Measurements from ENCODE around the gene BRD3OS. TPM values are rescaled to one million over a fixed set of nuclear protein-coding genes. Genes with fewer than 3 reads are reported as not detected.

Gene BRD3OS
- total and polyA plus RNA-seq, 2 experiments from 2014 or later = 9.2 to 16.0 TPM

DNA sequence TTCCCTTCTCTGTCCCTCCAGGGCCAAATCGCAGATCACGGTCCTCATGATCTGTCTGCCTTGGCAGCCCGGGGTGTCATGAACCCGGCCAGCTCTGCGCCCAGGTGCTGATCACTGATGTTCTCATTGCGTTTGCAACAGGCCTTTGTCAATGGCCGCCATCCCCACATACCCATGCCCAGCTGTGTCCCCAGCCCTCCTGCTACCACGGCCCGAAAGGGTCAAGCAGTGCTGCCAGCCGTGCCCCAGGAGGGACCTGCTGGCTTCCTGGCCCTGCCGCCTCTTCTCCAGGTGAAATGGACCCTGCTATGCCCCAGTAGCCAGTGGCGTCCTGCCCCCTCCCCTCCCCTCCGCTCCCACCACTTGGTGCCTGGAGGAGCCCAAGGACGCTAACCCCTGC lies 20.4 kb upstream of the BRD3OS start (continued):
- TF ChIP-seq, protein P1, sequence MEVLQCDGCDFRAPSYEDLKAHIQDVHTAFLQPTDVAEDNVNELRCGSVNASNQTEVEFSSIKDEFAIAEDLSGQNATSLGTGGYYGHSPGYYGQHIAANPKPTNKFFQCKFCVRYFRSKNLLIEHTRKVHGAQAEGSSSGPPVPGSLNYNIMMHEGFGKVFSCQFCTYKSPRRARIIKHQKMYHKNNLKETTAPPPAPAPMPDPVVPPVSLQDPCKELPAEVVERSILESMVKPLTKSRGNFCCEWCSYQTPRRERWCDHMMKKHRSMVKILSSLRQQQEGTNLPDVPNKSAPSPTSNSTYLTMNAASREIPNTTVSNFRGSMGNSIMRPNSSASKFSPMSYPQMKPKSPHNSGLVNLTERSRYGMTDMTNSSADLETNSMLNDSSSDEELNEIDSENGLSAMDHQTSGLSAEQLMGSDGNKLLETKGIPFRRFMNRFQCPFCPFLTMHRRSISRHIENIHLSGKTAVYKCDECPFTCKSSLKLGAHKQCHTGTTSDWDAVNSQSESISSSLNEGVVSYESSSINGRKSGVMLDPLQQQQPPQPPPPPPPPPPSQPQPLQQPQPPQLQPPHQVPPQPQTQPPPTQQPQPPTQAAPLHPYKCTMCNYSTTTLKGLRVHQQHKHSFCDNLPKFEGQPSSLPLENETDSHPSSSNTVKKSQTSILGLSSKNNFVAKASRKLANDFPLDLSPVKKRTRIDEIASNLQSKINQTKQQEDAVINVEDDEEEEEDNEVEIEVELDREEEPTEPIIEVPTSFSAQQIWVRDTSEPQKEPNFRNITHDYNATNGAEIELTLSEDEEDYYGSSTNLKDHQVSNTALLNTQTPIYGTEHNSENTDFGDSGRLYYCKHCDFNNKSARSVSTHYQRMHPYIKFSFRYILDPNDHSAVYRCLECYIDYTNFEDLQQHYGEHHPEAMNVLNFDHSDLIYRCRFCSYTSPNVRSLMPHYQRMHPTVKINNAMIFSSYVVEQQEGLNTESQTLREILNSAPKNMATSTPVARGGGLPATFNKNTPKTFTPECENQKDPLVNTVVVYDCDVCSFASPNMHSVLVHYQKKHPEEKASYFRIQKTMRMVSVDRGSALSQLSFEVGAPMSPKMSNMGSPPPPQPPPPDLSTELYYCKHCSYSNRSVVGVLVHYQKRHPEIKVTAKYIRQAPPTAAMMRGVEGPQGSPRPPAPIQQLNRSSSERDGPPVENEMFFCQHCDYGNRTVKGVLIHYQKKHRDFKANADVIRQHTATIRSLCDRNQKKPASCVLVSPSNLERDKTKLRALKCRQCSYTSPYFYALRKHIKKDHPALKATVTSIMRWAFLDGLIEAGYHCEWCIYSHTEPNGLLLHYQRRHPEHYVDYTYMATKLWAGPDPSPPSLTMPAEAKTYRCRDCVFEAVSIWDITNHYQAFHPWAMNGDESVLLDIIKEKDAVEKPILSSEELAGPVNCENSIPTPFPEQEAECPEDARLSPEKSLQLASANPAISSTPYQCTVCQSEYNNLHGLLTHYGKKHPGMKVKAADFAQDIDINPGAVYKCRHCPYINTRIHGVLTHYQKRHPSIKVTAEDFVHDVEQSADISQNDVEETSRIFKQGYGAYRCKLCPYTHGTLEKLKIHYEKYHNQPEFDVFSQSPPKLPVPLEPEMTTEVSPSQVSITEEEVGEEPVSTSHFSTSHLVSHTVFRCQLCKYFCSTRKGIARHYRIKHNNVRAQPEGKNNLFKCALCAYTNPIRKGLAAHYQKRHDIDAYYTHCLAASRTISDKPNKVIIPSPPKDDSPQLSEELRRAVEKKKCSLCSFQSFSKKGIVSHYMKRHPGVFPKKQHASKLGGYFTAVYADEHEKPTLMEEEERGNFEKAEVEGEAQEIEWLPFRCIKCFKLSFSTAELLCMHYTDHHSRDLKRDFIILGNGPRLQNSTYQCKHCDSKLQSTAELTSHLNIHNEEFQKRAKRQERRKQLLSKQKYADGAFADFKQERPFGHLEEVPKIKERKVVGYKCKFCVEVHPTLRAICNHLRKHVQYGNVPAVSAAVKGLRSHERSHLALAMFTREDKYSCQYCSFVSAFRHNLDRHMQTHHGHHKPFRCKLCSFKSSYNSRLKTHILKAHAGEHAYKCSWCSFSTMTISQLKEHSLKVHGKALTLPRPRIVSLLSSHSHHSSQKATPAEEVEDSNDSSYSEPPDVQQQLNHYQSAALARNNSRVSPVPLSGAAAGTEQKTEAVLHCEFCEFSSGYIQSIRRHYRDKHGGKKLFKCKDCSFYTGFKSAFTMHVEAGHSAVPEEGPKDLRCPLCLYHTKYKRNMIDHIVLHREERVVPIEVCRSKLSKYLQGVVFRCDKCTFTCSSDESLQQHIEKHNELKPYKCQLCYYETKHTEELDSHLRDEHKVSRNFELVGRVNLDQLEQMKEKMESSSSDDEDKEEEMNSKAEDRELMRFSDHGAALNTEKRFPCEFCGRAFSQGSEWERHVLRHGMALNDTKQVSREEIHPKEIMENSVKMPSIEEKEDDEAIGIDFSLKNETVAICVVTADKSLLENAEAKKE (CRISPR knock-in tag; IDR thresholded peaks at IDR 0.05) = no peak
- TF ChIP-seq CREB1 (CRISPR knock-in tag; IDR thresholded peaks at IDR 0.05; ENCODE audit: low read depth) (no peak), ZNF114 (CRISPR knock-in tag; IDR thresholded peaks at IDR 0.05) (no peak), JUNB (IDR thresholded peaks at IDR 0.05; ENCODE audit: unreplicated experiment) (no peak), NANOG (IDR thresholded peaks at IDR 0.05; ENCODE audit: borderline replicate concordance) (no peak)

DNA sequence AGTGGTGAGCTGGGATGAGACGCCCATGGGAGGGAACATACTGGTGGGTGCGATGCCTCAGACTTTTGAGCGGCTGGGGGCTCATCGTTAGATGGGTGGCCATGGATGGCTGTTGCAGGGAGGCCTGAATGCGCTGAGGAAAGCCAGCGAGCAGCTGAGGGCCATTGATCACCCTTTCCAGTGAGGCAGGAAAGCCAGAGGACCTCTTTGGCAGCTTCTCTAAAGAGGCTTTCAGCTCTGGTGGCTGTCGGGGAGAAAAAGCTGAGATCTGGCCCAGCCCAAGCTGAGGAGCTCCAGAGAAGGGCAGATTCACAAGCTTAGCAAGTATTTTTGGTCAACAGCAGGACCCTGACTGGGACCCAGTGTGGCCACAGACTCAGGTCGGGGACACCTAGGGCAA lies 19.9 kb upstream of the BRD3OS start:
- H3F3A ChIP-seq (replicated peaks; ENCODE audit: low read depth) = no peaks in the 10 kb centered on the region
- H3K4me3 ChIP-seq = no peak overlapping the region
- no peaks in the 10 kb centered on the region for H3K27me3 ChIP-seq (ENCODE audit: insufficient read depth)
- Mint-ChIP-seq H3K4me3 (no peak overlapping the region), H3K4me1 (no peaks in the 10 kb centered on the region), H3K9me3 (peaks cover 15% of the 10 kb centered on the region), H3K27me3 (ENCODE audit: insufficient read depth, low read depth, poor library complexity) (peaks cover 2% of the 10 kb centered on the region), H3K27ac (no peak overlapping the region), H3K36me3 (ENCODE audit: low read depth) (no peaks in the 10 kb centered on the region; the same call in 1 of the 3 replicates)
- no peaks in the 10 kb centered on the region for H3K4me1 ChIP-seq (ENCODE audit: insufficient read depth)
- DNase-seq (ENCODE audit: low spot score) (no peak), ATAC-seq (no peak)
- no peaks in the 10 kb centered on the region for H4K20me1 ChIP-seq (replicated peaks; ENCODE audit: insufficient read depth)
- no peaks in the 10 kb centered on the region for H3K79me2 ChIP-seq (replicated peaks; ENCODE audit: insufficient read depth)
- no peak overlapping the region for H3K27ac ChIP-seq (ENCODE audit: low read depth)
- no peak overlapping the region for H3K4me2 ChIP-seq
- no peaks in the 10 kb centered on the region for H3K36me3 ChIP-seq (ENCODE audit: insufficient read depth)
- no peak overlapping the region for H2AFZ ChIP-seq
- no peaks in the 10 kb centered on the region for H3K9me2 ChIP-seq (ENCODE audit: insufficient read depth)
- TF ChIP-seq, protein P2, sequence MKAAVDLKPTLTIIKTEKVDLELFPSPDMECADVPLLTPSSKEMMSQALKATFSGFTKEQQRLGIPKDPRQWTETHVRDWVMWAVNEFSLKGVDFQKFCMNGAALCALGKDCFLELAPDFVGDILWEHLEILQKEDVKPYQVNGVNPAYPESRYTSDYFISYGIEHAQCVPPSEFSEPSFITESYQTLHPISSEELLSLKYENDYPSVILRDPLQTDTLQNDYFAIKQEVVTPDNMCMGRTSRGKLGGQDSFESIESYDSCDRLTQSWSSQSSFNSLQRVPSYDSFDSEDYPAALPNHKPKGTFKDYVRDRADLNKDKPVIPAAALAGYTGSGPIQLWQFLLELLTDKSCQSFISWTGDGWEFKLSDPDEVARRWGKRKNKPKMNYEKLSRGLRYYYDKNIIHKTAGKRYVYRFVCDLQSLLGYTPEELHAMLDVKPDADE (IDR thresholded peaks at IDR 0.05) = no peak
- no peak for TF ChIP-seq EZH2 (IDR thresholded peaks at IDR 0.05; ENCODE audit: low read depth, unreplicated experiment)
- TF ChIP-seq NANOG (IDR thresholded peaks at IDR 0.05; ENCODE audit: borderline replicate concordance) = no peak
- no peak for TF ChIP-seq POLR2AphosphoS5 (IDR thresholded peaks at IDR 0.05; ENCODE audit: low read depth)
- TF ChIP-seq, protein P3, sequence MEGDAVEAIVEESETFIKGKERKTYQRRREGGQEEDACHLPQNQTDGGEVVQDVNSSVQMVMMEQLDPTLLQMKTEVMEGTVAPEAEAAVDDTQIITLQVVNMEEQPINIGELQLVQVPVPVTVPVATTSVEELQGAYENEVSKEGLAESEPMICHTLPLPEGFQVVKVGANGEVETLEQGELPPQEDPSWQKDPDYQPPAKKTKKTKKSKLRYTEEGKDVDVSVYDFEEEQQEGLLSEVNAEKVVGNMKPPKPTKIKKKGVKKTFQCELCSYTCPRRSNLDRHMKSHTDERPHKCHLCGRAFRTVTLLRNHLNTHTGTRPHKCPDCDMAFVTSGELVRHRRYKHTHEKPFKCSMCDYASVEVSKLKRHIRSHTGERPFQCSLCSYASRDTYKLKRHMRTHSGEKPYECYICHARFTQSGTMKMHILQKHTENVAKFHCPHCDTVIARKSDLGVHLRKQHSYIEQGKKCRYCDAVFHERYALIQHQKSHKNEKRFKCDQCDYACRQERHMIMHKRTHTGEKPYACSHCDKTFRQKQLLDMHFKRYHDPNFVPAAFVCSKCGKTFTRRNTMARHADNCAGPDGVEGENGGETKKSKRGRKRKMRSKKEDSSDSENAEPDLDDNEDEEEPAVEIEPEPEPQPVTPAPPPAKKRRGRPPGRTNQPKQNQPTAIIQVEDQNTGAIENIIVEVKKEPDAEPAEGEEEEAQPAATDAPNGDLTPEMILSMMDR (conservative IDR thresholded peaks at IDR 0.05; ENCODE audit: low read depth in 2 of 2) = no peak
